GM10847 (cell line): ENCODE measurements around the gene ZNF469.

Experiments used
- POLR2A ChIP-seq: IDR thresholded peaks from 2 replicates; pipeline ENCODE4 v1.6.1; 2011; ENCODE audit not compliant: insufficient read length; ENCODE audit errors: extremely low read depth

The ZNF469 gene

DNA sequence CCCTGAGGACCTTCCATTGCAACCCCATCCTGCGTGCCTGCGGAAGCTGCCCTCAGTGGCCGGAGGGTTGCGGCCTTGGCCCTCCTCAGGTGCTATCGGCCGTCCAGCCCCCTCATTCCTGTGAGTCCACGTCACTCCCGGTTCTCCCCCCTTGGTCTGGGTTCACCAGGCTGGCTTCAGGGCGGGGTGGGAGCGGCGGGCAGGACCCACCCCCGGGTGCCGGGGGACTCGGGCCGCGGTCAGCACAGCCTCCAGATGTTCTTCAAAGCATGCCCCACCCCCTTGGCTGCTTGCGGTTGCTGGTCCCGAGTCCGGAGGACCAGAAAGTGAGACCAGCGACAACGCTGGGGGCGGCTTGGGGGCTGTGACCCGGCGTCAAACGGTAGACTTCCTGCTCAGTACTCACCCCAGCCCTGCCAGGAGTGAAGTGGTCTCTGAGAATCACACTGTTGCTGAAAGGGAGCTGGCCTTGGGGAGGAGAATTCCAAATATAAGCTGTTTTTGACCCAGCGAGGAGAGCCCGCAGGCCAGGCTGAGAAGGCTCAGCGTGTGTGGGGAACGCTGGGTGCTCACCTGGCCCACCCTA is 4.5 kb downstream of the ZNF469 start:
- TF ChIP-seq POLR2A: no peak

DNA sequence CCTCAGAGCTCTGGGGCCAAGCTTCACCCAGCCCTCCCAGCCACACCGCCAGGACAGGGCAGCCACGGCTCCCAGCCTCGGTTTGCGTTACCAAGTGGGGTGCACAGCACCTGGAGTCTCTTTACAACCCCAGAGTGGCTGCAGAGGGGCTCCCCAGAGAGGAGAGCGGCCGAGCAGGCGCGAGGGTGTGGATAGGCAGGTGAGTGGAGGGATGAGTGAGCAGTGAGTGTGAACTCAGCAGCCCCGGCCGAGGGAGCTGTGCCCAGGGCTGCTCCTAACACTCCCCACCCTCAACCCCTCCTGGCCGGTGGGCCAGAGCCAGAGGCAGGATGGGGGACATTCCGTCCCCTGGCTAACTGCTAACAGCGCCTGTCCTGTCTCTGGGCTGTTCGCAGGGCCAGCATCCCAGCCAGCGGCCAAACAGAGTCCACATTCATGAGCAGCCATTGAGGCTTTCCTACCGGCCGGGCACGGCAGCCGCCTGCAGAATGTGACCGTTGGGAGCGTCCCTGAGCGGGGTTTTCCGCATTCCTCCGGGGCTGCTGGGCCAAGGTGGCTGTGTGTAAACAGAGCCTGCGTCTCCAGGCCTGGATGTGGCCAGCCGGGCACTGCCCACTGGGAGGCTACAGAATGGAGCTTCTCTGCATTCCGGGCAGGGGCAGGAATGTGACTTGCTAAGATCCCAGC is 5.3 kb downstream of the ZNF469 start:
- TF ChIP-seq POLR2A: no peak

DNA sequence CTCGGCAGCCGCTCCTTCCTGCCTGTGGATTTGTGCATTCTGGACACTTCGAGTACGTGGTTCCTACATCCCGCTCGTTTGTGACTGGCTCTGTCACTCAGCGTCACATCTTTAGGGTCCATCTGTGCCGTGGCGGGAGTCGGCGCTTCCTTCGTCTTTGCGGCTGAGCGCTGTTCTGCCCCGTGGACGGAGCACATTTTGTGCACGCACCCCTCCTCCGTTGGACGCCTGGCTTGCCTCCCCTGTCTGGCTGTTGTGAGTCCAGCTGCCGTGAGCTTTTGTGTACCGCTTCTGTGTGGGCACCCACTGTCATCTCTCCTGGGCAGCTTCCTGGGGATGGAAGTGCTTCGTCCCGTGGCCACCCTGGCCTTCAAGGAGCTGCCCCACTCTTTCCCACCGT is 6.4 kb downstream of the ZNF469 start:
- TF ChIP-seq POLR2A: no peak

DNA sequence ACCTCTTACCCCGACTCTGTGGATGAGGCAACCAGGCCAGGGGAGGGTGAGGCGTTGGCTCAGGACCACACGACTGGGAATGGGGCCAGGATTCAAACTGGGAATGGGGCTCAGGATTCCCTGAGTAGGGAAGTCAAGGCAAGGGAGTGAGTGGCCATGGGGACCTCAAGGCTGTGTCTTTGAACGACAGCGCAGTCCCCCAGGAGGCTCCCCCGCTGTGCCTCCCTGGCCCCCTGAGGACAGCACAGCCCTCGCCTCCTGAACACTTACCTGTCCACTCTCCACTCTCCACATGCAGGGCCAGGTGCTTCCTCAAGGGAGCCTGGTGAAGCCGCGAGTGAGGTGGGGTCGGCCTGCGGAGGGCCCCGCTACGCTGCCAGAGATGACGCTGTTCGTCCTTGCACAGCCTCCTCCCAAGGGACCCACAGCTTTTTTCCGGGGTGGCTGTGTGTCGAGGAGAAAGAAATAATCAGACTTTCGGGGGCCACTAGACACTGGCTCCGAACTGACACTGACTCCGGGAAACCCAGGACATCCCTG is 6.9 kb downstream of the ZNF469 start:
- TF ChIP-seq POLR2A: no peak

DNA sequence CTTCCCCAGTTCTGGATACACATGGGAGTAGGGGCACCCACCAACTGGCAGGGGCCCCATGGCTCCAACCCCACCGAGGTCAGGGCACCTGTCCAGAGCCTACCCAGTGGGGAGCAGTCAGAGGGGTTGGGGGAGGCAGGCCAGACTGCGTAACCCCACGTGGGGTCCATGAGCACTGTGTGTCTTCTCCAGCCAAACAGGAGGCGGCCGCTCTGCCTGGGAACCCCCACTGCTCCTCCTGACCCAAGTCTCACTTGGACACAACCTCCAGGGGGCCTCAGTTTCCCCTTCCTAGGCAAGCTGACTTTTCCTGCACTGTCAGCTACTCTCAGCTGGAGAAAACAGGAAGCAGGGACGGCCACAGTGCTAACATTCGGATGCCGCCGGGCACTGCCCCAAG is 7.5 kb downstream of the ZNF469 start:
- no peak for TF ChIP-seq POLR2A

DNA sequence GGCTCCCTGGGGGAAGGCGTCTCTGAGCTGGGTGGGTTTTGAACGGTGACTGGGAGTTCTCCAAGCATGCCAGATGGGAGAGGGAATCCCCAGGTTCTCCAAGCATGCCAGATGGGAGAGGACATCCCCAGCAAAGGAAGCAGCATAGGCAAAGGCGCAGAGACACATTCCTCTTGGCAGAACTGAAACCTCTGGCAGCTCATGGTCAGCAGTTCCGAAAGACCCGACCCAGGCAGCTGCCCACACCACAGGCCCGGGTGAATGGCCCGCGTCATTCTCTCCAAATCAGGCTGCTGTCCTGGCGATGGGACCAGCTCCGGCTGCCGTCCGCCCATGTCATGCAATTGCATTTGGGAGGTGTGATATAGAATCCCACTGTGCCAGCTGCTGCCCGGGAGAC is 8.0 kb downstream of the ZNF469 start:
- TF ChIP-seq POLR2A: no peak

DNA sequence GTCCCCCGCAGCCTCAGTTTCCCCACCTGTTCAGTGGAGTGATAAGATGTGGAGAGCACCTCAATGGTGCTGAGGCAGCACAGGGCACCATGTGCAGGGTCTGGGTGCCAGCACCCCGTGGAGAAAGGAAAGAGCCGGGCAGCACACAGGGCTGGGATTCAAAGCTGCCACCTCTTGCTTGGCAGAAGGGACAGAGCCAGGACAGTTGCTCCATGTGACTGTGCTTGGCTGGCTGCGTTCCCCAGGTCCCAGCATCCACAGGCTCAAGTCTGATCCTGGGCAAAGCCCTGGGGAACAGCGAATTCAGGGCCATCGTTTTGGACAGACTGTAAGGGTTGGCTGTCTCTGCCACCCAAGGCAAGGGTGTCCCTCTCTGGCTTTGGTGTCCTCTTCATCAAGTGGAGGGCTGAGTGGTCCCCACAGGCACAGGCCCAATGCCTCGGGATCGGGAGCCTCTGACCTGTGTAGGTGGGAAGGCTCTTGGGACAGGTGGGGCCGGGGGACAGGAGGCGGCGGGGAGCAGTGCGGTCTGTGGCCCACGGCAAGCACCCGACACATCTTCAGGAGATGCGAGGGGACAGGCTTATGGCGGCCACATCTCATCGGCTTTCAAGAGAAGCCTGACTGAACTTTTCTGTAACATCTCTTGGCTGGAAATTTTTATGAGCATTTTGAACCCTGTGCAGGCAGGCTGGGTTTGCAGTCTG is 8.5 kb downstream of the ZNF469 start:
- TF ChIP-seq POLR2A: no peak

DNA sequence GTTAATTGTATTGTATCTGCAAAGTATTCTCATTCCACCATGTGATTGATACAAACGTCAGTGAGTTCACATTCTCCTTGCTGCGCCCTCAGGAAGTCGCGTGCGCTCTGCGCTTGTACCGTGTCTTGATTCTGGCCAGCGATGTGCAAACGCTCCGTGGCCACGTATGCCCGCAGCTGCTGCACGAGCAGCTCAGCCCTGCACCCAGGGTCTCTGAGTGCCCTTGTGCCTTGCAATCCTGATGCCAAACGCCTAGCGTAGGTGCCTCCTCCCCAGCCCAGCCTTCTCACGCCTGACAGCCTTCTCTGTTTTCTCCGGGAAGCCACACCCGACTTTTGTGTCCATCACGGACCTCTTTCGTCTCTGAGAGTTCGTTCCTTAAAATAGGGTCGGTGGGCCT is 9.4 kb downstream of the ZNF469 start:
- no peak for TF ChIP-seq POLR2A

DNA sequence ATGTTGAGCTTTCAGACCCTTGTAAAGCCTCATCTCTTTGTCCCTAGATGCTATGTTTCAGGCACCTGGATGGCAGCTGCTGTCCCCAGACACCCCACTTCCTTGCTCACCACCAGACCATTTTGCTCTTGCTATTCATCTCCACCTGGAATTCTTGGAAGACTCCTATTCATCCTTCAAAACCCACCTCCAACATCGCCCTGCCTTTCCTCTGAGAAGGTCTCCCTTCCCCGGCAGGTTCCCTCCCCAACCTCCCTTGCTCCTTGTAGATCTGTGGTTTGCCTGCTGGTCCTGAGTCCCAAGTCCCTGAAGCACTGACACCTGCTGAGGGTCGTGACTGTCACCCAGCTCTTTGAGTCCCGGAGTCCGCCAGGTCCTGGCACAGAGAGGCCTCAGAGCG is 9.9 kb downstream of the ZNF469 start:
- no peak for TF ChIP-seq POLR2A

DNA sequence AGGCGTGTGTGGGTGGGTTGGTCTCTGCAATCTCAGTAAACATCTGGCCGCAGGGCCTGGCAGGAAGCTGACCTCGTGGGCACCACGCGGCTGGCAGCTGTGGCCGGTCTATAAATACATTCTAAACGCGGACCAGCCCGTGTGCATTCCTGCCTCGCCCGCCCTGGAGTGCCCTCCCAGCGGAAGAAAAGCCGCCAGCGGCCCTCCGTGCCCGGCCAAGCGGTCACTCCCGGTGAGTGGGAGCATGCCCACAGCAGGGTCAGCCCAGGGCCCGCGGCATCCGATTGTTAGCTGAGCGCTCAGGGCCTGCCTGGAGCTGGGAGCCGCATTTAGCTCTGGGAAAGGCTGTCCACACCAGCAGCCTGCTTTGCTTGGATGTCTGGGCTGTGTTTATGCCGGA is 10.3 kb downstream of the ZNF469 start:
- no peak for TF ChIP-seq POLR2A

DNA sequence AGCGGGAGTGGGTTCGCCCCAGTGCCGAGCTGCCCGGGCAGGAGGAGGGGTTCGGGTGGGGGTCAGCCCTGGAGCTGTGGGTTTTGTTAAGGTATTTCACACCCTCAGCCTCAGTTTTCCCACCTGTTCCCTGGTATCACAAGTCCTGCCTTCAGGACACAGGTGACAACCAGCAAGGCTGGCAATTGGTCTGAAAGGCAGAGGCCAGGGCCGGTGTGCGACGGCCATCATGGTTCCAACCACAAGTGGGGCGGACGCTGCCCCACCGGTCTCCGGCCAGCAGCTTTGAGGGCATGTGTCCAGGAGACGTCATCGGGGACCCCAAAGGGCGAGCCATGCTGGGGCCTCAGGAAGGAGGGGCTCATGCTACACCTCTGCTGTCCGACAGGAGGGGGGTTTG is 10.8 kb downstream of the ZNF469 start:
- no peak for TF ChIP-seq POLR2A

DNA sequence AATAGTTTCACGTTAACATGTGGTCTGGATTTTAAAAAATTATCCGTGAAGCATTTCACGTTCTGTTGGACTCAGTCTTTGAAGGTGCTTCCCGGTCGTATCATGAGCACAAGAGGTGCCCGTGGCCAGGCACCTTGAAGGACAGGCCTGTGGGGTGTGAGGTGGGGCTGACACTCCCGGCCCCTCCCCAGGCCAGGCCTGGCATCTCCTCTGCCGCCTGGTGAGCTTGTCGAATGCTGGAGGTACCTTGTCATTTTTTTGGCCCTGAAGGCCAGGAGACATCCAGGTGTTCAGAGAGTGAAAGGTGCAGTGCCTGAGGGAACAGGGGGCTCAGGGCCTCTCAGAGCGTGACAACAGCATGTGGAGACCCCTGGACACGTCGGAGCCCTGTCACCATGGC is 11.7 kb downstream of the ZNF469 start:
- no peak for TF ChIP-seq POLR2A

DNA sequence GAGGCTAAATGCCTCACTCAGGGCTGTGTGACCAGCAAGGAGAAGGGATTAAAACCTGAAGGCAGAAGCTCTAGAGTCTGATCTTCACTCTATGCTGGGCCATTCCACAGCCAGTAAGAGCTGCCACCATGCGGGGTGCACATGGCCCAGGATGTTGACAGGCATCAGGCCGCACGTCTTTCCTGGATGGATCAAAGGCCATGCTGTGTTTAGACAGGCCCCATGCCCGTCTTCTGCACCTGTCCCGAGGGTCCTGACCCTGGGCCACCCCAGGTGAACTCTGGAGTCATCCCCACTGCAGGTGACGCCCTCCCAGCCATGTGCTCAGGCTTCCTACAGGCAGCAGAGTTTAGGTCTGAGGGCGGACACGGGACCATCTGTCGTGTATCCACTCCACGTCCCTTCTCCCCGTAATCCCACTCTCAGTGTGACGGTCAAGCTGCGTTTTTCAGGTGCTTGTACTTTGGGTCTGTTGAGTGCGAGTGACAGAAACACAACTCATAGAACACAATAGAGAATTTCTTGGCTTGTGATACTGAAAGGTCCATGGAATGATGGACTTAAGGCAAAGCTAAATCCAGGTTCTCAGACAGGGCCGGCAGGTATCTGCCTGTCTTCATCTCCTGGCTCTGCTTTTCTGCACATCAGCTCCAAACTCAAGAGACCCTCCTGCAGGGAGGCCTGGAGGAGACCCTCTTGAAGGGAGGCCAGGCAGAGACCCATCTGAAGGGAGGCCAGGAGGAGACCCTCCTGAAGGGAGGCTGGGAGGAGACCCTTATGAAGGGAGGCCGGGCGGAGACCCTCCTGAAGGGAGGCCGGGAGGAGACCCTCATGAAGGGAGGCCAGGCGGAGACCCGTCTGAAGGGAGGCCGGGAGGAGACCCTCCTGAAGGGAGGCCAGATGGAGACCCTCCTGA is 13.2 kb downstream of the ZNF469 start:
- no peak for TF ChIP-seq POLR2A

DNA sequence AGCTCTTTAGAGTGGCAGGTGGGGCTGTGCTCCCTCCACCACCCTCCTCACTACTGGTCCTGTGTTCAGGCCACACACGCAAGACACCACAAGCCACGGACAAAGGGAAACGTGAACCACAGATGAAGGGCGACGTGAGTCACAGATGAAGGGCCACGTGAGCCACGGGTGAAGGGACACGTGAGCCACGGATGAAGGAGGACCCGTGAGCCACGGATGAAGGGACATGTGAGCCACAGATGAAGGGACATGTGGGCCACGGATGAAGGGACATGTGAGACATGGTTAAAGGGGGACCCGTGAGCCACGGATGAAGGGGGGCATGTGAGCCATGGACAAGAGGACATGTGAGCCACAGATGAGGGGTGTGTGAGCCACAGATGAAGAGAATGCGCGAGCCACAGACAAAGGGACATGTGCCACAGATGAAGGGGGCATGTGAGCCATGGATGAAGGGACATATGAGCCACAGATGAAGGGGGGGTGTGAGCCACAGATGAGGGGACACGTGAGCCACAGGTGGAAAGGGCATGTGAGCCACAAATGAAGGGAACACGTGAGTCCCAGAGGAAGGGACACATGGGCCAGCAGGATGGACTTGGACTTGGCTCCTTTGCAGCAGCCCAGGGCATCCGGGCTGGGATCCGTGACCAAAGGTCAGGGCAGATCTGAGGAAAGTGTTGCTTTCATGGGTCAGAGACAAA is 15.6 kb downstream of the ZNF469 start:
- TF ChIP-seq POLR2A: no peak

DNA sequence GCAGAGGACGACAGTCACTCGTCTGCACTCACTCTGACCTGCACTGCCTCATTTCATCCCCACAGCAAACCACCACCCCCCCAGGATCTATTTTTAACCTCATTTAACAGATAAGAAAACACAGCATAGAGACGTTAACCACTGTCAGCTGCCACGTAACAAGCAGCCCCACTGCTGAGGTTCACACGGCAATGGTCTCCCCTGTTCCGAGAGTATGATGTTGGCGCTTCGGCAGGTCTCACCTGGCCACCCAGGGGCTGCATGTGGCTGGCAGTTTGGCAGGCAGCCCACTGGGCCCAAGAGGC is 16.1 kb downstream of the ZNF469 start:
- TF ChIP-seq POLR2A: no peak
